Stimulated activated CD4-positive, alpha-beta T cell treated with anti-CD3 and anti-CD28 coated beads, Interleukin-1b, Interleukin-23, amount 100 ng/mL, for 24 hours (primary cell): Measurements from ENCODE around the gene FYB1.

ENCODE experiments used
- DNase-seq, 4 experiments: peaks; one replicate each; pipeline ENCODE4 v3.0.0-alpha.2; 2020; ENCODE audit warnings: low read depth in 4 of 4, low spot score in 1 of 4

FYB1 gene

DNA sequence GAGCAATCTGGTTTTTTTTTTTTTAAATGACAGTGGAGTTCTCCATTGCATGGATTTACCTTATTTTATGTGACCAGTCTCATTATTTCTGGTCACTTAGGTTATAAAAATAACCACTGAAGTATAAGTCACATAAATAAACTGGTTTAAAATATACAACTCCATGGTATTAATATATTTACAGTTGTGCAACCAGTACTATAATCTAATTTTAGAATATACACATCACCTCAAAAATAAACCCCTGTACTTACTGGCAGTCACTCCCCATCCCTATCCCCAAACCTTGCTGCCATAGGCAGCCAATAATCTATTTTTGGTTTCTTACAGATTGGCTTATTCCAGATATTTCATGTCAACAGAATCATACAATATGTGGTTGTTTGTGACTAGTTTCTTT lies 57.8 kb downstream of the FYB1 start:
- DNase-seq, result no peak

DNA sequence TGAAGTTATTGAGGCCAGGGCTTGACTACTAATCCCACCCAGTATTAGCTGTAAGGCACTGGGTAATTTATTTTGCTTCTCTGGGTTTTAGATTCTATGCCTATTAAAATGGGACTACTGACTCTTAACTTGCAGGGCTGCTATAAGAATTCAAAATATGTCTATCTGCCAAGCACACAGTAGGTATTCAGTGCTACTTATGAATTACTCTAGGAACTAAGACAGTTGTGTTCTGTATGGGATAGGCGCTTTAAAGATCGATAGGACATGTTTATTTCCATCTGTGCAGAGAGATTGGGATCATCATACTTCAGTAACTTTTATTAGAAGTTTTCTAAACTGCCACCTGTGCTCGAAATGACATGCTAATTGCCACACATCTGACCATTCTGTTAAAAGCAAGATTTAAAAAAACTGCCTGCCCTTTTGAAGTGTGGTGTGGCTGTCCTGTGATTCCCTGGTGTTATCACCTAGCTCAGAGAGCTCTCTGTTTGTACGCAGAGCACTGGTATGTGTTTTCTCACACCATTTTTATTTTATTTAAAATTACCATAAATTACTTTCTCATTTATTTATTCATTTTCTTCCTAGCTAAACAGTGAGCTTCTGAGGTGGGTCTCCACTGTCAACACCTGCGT lies 58.7 kb downstream of the FYB1 start:
- DNase-seq, result no peak

DNA sequence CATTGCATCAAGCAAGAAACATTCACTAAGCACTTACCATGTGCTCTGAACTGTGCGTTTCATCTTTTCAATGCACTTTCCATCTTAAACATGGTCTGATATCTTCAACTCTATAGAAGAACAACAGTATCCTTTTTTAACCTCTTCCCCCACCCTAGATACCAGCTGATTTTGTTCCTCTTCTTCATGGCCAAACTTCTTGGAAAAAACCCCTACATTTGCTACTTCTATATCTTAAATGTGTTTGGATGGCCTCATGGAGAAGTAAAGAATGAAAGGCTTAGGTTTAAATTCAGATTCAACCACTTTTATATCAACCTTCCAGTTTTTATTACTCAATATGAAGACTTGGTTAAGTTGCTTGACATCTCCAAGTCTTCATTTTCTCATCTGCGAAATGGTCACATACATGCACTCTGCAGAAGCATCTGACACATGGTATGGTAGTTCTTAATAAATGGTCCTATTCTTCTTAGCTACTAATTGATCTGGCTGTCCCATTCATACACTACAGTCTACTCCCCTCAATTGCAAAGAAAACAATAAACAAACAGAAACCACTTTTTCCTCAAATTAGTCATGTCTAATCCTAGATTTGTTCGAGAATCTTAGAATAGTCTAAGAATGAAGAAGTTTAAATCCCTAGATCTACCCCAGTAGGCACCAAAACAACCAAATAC lies 59.4 kb downstream of the FYB1 start:
- no peak for DNase-seq

DNA sequence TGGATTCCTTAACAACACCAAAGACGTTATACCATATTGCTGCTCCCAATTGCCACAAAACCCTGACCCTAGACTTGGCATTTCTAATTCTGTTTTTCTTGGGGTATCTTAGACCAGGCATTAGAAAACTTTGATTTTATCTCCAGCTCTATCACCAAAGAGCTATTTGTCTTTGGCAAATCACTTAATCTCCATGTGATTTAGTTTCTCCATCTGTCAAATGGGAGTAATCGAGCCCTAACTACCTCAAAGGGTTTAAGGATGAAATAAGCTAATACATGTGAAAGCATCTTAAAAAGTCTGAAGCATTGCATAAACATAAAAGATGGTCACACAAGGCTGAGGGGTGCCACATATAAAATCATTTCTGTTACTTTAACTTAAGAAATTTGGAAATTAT lies 60.6 kb downstream of the FYB1 start:
- DNase-seq, result no peak

DNA sequence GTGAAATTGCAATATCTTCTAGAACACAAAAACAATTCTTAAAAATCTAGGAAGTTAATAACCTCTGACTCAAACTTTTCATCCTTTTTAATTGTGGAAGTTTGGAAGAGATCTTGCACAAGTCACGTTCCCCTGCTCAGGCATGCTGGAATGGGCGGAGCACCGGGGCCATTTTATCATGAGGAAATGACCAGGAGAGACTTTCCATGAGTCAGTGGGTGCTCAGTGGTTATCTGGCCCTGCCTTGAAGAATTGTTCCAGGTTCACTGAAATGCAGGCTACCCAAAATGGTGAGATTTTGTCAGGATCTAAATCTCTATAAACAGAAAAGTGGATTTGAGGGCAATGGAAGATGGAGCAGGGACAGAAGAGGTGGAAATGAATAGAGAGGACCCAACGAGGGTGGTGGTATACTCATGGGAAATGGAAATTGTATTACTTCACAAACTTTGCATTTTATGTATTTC lies 61.2 kb downstream of the FYB1 start:
- no peak for DNase-seq

DNA sequence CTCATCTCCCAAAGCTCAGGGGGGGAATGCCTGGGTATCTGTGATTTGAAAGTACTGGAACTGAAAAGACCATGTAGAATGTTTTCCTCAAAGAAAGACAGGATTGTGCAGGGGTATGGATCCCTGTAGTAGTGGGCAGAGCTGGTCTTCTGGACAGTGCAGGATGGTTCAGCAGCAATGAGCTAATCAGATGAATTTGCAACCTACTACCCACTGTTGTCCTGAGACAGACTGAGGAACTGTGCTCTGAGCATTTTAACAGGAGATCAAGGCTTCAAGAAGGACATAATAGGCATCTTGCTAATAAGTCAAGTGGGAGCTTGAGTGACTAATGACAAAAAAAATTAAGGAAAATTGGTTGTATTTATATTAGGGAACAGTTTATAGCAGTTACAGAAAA lies 61.7 kb downstream of the FYB1 start:
- no peak for DNase-seq

DNA sequence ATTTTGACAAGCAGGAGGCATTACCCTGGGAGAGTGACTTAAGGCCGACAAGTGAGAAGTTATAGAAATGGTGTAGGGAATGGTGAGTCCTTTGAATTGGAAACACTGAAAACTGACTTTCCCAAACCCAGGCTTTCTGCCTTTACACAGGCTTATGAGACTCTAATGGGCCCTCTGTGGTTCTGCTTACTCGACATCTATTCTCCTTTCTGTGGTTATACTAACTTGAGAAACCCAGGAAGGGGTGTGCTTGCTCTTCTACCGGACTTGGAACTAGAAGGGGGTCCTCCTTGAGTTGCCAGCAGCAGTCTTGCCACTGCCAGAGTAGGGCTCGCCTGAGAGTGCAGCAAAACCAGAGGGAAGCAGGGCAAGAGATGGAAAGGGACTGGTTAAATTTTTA lies 63.3 kb downstream of the FYB1 start:
- DNase-seq, result no peak

DNA sequence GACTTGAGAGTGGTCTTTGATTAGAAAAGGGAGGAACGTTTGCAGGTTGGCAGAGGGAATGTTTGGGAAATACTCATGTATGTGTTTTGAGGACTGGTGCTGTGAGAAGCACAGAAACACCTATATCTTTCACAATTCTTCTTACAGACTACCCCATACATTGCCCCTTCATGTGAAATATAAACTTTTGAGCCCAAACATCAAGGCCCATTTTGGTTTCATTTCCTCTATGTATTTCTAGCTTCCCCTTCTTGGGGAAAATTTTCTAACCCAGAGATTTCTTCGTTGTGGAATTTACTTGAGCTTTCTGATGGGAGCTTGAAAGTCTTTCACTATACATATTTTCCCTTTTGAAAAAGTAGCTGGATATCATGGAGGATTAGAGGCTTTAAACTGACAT lies 67.6 kb downstream of the FYB1 start:
- DNase-seq, result no peak

DNA sequence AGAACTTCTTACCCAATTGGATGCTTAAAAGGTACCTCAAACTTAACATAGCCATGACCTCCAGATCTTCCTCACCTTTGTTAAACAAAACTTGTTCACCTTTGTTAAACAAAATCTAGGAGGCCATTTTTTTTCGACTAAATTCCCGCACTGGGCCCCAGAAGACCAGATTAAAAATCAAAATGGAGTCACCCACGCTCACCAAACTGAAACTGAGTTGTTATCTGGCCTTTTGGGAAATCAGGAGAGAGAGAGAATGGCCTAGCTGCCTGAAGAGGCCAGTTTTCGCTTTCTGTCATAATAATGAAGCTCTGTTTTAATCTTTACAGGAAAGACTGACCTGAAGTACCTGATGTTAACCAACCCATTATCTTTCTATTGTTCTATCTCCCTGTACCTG lies 69.4 kb downstream of the FYB1 start:
- DNase-seq, result no peak

DNA sequence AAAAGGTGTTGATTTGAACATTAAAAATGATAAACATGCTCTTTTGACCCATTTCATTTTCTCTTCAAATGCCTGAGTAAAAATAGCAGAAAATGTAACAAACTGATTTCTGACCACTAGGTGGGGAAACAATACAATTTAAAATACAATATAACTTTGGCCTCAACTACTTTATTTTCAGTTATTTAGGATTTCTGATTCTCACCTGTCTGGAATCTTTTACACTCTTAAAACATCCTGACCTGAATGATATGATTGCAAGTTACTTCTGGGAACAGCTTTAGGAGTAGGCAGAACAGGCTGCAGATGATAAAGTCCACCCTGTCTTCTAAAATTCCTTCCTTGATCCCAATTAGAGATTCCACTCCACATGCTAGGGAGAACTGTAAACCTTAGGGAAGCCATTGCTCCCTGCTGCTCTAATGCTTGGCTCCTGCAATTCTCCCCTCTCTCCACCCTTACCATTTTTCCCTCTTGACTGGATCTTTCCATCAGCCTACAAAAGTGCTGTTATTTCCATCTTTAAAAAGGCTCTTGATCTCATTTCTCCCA lies 70.3 kb downstream of the FYB1 start:
- DNase-seq, result no peak

DNA sequence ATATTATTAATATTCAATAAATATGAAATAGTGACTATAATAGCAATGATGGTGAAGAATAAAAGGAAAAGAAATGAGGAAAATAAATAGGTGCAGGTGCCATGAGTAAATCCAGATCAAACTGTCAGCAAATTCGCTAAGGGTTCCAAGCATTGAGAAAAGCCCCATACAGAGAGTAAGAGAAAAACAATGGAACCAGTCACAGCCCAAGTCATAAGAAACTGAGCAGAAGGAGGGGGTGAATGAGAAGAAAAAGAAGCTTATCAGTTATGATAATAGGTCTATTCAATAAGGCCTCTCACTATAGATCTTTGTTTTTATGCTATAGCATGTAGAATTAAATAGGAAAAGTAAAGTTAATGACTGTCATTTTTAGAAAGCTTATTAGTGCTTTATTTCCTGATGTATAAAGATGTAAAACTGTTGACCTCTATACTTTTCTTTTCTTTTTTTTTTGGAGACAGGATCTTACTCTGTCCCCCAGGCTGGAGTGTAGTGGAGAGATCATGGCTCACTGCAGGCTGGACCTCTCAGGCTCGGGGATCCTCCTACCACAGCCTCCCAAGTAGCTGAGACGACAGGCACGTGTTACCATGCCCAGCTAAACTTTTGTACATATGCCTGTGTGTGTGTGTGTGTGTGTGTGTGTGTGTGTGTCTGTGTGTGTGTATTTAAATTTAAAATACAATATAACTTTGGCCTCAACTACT lies 72.4 kb downstream of the FYB1 start:
- no peak for DNase-seq

DNA sequence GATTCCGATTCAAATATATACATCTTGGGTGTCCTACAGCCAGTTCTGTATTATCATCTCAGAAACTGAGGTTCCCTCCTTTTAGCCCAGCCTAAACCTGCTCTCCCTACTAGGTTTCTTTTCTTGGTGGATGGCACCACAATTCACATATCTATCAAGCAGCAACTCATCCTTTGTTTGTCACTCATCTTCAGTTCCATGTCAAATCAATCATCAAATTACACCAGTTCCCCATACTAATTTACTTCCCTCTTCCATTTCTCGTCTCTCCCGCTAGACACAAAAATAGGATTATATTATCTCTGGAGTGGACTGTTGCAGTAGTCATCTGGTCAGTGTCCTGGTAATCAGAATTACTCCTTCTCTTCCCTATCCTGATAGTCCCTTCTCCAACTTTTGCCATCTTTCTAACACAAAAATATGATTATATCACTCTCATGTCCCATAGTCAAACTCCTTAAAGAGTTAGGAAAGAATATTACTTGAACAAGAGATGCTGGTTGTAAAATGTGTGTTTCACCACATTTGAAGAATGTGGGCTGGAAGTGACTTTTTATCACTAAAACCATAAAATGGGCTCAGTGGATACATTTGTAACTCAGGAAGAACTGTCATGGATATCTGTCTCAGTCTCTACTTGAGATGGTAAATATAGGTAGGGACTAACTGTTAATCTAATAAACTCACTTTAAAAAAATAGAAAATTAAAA lies 76.1 kb downstream of the FYB1 start:
- no peak for DNase-seq

DNA sequence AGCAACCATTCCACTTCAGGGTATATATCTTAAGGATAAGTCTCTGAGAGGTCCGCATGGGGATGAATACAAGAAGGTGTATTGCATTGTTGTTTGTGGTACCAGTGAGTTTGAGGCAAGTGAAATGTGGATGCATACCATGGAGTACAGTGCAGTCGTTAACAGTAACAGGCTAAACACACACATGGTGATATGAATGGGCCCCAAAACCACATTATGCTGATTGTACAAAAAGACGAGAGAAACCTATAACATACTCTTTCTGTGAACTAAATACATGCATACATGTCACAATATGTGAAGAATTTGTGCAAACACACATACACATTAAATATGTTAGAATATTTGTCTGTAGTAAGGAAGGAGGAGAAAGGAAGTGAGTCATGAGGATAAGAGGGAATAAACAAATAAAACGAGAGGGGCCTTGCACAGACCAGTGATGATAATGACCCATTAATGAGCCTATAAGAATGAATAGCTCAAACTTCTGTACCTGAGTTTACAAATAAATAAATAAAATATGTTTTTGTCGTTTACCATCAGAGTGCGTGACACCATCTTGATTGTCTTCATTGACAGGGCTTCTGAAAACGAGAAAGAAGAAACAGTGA lies 78.7 kb downstream of the FYB1 start:
- no peak for DNase-seq

DNA sequence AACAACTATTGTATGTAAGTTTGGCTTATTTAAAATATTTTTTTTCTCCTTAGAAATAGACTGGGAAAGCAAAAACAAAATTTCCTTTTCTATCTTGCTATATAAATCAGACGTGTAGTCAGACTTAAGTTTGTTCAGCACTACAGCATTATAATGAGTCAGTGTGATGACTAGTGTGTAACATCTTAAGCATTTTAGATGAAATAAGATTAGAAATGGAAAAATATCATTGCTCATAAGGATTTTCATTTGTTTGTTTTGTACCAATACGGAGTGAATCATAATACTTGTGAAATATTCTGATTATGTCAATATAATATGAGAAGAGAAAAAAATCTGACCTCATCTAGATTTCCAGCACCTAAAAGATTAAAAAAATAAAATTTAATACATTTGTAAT lies 80.5 kb downstream of the FYB1 start:
- no peak for DNase-seq

DNA sequence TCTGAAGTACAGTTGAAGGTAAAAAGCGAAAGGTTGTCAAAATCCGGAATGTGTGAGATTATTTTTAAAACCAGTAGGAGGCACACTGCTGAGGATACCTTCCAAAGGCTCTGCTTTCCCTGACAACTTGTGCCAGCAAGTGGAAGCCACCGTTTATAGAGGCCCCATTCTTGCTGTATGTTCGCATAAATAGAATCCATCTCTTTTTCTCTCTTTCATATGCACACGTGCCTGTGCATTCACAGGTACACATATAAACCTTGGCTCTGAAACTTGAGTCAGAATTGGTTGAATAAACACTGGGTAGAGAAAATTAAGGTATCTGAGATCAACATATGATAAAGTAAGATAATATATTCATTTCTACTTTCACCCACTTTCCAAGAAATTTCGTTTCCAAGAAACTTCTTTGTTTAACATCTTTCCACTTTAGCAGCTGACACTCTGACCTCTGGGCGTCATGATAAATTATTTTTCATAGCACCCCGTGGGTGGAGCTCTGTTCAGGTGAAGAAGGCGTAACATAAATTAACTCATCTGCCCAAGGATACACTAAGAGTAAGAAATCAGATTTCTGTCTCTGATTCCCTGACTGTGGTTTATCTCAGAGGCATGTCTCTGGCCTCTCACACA lies 81.4 kb downstream of the FYB1 start:
- peak in 1 of 4 experiments; percentile 12 for DNase-seq

DNA sequence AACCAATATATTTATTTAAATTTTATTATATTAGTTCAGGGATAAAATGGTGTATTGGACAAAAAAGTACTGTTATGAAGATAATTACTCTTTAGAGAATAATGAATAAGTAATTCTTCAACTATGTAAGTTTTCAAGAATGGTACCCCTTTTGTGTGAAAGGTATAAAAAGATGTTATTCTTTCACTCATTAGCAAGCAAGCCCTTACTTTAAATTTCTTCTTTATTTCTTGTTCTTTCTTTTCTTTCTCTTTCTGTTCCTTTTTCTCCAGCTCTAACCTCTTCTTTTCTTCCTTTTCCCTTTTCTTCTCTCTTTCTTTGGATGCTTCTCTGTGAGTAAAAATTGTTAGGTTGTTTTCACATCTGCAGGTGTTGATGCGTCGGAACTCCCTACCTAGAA lies 82.0 kb downstream of the FYB1 start:
- no peak for DNase-seq

DNA sequence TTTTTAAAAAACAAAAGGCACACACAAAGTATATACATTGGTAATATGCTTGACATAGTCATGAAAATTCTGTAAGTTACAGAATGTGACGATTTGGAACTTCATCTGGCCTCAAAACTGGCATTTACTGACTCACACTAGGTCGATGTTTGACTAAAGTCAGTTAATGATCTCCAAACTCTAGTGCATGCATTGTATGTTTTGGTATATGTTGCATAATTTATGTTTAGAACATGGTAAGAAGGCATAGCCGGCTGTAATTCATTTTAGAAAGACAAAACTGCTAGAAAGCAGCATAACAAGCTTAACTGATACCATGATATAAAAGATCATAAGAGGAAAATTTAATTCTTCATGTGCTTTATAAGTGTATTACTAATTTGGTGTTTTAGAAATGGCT lies 86.6 kb downstream of the FYB1 start:
- DNase-seq, result no peak

DNA sequence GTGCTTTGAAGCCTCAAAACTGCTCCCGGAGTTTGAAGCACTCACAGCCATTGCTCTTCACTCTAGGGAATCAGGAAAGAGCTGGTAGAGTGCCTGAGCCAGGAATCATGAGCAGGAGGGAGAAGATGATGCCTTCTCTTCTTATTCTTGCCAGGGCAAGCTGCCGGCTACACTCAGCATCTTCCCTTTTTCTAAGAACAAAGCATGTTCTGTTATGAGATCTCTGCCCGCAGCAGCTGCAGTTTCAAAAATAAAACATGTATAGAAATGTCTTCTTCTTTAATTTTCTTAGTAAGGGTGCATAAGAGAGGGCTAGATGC lies 87.3 kb downstream of the FYB1 start:
- DNase-seq, result no peak

DNA sequence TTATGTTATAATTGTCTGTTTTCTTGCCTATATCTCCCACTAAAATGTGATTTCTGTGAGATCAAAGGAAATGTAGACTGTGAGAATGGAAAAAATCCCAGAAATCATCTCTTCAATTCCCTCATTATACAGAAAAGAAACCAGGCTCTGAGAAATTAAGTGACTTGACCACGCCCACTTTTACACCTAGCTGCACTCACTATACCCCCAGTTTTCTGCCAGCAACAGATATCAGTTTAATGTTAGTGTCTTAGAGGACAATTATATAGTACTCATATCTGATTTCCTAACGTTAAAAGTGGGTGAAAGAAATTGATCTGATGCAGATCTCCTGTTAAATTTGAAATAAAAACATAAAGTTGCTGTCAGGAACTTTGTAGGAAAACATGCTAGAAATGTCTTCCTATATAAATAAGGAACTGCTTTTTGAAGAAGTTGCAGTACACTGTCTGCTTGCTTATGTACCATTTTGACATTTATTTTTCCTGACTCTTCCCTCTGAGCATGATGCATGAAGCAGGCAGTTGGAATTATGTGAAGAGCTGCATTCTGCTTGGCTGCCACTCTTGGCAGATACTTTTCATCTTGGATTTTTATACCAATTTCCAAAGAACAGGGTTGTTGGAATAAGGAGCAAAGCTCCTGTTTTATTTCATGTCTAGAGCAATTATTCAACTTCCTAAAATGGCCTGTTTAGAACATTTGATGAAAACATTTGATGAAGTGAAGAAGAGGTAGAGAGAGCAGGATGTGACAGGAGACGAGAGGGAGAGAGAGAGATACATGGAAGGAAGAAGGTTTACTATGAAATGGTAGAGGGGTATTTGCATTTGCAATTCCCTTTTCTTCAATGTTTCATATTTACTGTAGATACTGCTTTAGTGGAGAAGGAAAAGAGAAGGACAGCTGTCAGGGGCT lies 87.9 kb downstream of the FYB1 start:
- DNase-seq, result no peak

DNA sequence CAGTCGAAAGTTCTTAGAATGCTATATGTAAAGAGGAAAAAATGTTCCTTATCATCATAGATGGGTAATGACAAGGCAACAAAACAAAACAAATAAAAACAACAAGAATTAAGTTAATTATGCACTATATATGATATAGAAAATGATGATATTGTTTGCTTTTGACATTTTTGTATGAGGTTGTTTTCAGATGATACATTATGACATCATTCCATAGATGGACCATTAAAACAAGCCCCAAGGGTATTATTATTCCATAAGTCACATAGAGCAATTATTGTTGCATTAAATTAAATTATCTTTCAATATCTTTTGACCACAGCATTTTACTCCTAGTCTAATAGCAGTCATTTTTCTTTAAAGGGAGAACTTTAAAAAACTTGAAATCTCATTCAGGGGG lies 88.6 kb downstream of the FYB1 start:
- no peak for DNase-seq
